Mucosa of gallbladder (tissue), 1 donor: ENCODE results near the gene KLHL2. TPM values are rescaled to one million over a fixed set of nuclear protein-coding genes. Genes with fewer than 3 reads are reported as not detected.
A peak's percentile ranks its signal among the peaks of the same experiment; 100 is the strongest.
"Not testable (repeated sequence)": the region's sequence is repeated elsewhere in the genome, so short reads cannot be mapped to it uniquely, and the experiment has no call there.

Experiments used
- DNase-seq: peaks from one replicate; pipeline ENCODE4 v3.0.0-alpha.2; 2020; ENCODE audit warnings: low spot score
- total RNA-seq: library from RNA; stranded (reverse); gene quantifications from one replicate; pipeline ENCODE4 v1.2.1, GENCODE V29; 2021
- donor health status: DM: no; HTN: no; CAD: no.

Gene KLHL2
- total RNA-seq, result 25.0 TPM

GRCh38 chr4:165207431-165208220, at the start of gene KLHL2:
TSS of gene KLHL2 (plus strand) at chr4:165207561. CDS start at chr4:165207877, 316 bp downstream.
- DNase-seq, result peak; percentile 79

GRCh38 chr4:165158762-165159161, 48.6 kb upstream of the KLHL2 start:
- no peak for DNase-seq

GRCh38 chr4:165164257-165164656, 43.1 kb upstream of the KLHL2 start:
- DNase-seq, result no peak

GRCh38 chr4:165166872-165167271, 40.5 kb upstream of the KLHL2 start:
- not testable (repeated sequence) for DNase-seq

GRCh38 chr4:165167650-165168049, 39.7 kb upstream of the KLHL2 start:
- no peak for DNase-seq

- DNase-seq, result no peak
Measured at GRCh38 chr4:165170819-165171218, 36.5 kb upstream of the KLHL2 start.

GRCh38 chr4:165175470-165175869, 31.9 kb upstream of the KLHL2 start:
- not testable (repeated sequence) for DNase-seq

GRCh38 chr4:165175879-165176278, 31.5 kb upstream of the KLHL2 start:
- DNase-seq, result no peak

GRCh38 chr4:165177725-165178666, 29.4 kb upstream of the KLHL2 start:
- no peak for DNase-seq

- no peak for DNase-seq
Measured at GRCh38 chr4:165184220-165184619, 23.1 kb upstream of the KLHL2 start.

GRCh38 chr4:165184998-165185397, 22.4 kb upstream of the KLHL2 start:
- DNase-seq, result not testable (repeated sequence)

- no peak for DNase-seq
Measured at GRCh38 chr4:165185448-165185847, 21.9 kb upstream of the KLHL2 start.

- no peak for DNase-seq
Measured at GRCh38 chr4:165190591-165191347, 16.6 kb upstream of the KLHL2 start.

GRCh38 chr4:165191348-165191656, 16.1 kb upstream of the KLHL2 start:
- DNase-seq, result no peak

- DNase-seq, result no peak
Measured at GRCh38 chr4:165191814-165192499, 15.4 kb upstream of the KLHL2 start.

- no peak for DNase-seq
Measured at GRCh38 chr4:165192500-165192898, 14.9 kb upstream of the KLHL2 start.

GRCh38 chr4:165192956-165193355, 14.4 kb upstream of the KLHL2 start:
- DNase-seq, result no peak

GRCh38 chr4:165194368-165194767, 13.0 kb upstream of the KLHL2 start:
- no peak for DNase-seq

GRCh38 chr4:165198329-165198728, 9.0 kb upstream of the KLHL2 start:
- DNase-seq, result no peak

GRCh38 chr4:165199286-165199685, 8.1 kb upstream of the KLHL2 start:
- no peak for DNase-seq

GRCh38 chr4:165199722-165200121, 7.6 kb upstream of the KLHL2 start:
- peak; percentile 48 for DNase-seq

- no peak for DNase-seq
Measured at GRCh38 chr4:165201806-165202205, 5.6 kb upstream of the KLHL2 start.
